Ascending aorta (tissue), 2 donors: ENCODE data around the gene ZMYND8. TPM values are rescaled to one million over a fixed set of nuclear protein-coding genes. Genes with fewer than 3 reads are reported as not detected.
"Not testable (repeated sequence)": the region's sequence is repeated elsewhere in the genome, so short reads cannot be mapped to it uniquely, and the experiment has no call there.

Source experiments
- DNase-seq, 2 donors: peaks; one replicate each; pipeline ENCODE4 v3.0.0-alpha.2; 2019; ENCODE audit warnings: low spot score in 2 of 2
- H3K27ac ChIP-seq, 2 donors: fragments of 200-600 bp; sonication (generic); one replicate each; pipeline ENCODE4 v1.5.1; 2016 to 2017; ENCODE audit warnings: mild to moderate bottlenecking in 1 of 2
- H3K27me3 ChIP-seq: fragments of 200-600 bp; sonication (generic); one replicate; pipeline ENCODE4 v1.5.1; 2017
- H3K36me3 ChIP-seq, 2 donors: fragments of 200-600 bp; sonication (generic); one replicate each; pipeline ENCODE4 v1.5.1; 2016
- H3K4me1 ChIP-seq, 2 donors: fragments of 200-600 bp; sonication (generic); one replicate each; pipeline ENCODE4 v1.5.1; 2016 to 2017; ENCODE audit warnings: mild to moderate bottlenecking in 1 of 2
- H3K4me3 ChIP-seq, 2 donors: fragments of 200-600 bp; sonication (generic); one replicate each; pipeline ENCODE4 v1.5.1; 2016 to 2017; ENCODE audit warnings: mild to moderate bottlenecking in 1 of 2
- H3K9me3 ChIP-seq, 2 donors: fragments of 200-600 bp; sonication (generic); one replicate each; pipeline ENCODE4 v1.5.1; 2016
- CTCF ChIP-seq, 3 experiments: fragments of 200-600 bp in 2 of 3; fragments of 450-650 bp in 1 of 3; sonication (generic) in 2 of 3; IDR thresholded peaks; one replicate each; pipeline ENCODE4 v1.5.1; 2016 to 2019; ENCODE audit warnings: antibody characterized with exemption in 3 of 3, mild to moderate bottlenecking in 1 of 3, moderate library complexity in 1 of 3
- intact Hi-C: fragments of 100-400 bp; cut with DNase I; formaldehyde crosslinking; loops from one replicate; pipeline ENCODE4 v1.15.1; 2023
- total RNA-seq: library from RNA; depleted of rRNA; stranded (reverse); fragments of >200 nt; gene quantifications from one replicate; pipeline ENCODE4 v1.1.0, GENCODE V29; 2016

The ZMYND8 gene
- total RNA-seq, 1 donor from 2014 or later = 23.2 TPM

- H3K27me3 ChIP-seq = no peaks in the 10 kb centered on the region
- peaks cover 5 to 17% of the 10 kb centered on the region in 2 donors for H3K36me3 ChIP-seq
- TF ChIP-seq CTCF (IDR thresholded peaks at IDR 0.05) = no peak
- intact Hi-C loops = no loop called here
- no peak overlapping the region for H3K4me3 ChIP-seq
- H3K9me3 ChIP-seq = no peaks in the 10 kb centered on the region
- no peak for DNase-seq
- no peak overlapping the region for H3K27ac ChIP-seq
- peaks cover 0 to 27% of the 10 kb centered on the region in 2 donors for H3K4me1 ChIP-seq
These were observed 90.5 kb downstream of the ZMYND8 start for GRCh38 chr20:47265984-47266383.

GRCh38 chr20:47265214-47265613 is 91.3 kb downstream of the ZMYND8 start:
- Histone ChIP-seq H3K4me1 (peaks cover 0 to 27% of the 10 kb centered on the region in 2 donors), H3K36me3 (peaks cover 5 to 22% of the 10 kb centered on the region in 2 donors), H3K9me3 (no peaks in the 10 kb centered on the region), H3K4me3 (no peak overlapping the region), H3K27me3 (no peaks in the 10 kb centered on the region), H3K27ac (no peak overlapping the region)
- DNase-seq = no peak
- intact Hi-C loops = no loop called here
- TF ChIP-seq CTCF (IDR thresholded peaks at IDR 0.05) = no peak

- Histone ChIP-seq H3K4me1 (peaks cover 0 to 20% of the 10 kb centered on the region in 2 donors), H3K36me3 (peaks cover 5 to 27% of the 10 kb centered on the region in 2 donors)
- H3K4me3 ChIP-seq, H3K27me3 ChIP-seq, H3K27ac ChIP-seq, DNase-seq, intact Hi-C loops, H3K9me3 ChIP-seq: not testable (repeated sequence)
These were observed 92.2 kb downstream of the ZMYND8 start for GRCh38 chr20:47264137-47264769.

GRCh38 chr20:47263465-47264084 is 92.9 kb downstream of the ZMYND8 start:
- peaks cover 0 to 19% of the 10 kb centered on the region in 2 donors for H3K4me1 ChIP-seq
- peaks cover 5 to 27% of the 10 kb centered on the region in 2 donors for H3K36me3 ChIP-seq
- H3K27ac ChIP-seq = peak overlapping the region in 1 of 2 donors; percentile 53
- intact Hi-C loops = no loop called here
- no peak overlapping the region for H3K4me3 ChIP-seq
- TF ChIP-seq CTCF (IDR thresholded peaks at IDR 0.05) = no peak
- H3K9me3 ChIP-seq = no peaks in the 10 kb centered on the region
- no peaks in the 10 kb centered on the region for H3K27me3 ChIP-seq
- no peak for DNase-seq

GRCh38 chr20:47263080-47263464 is 93.4 kb downstream of the ZMYND8 start:
- Histone ChIP-seq H3K36me3 (peaks cover 5 to 27% of the 10 kb centered on the region in 2 donors), H3K4me3 (no peak overlapping the region), H3K4me1 (peaks cover 0 to 22% of the 10 kb centered on the region in 2 donors), H3K27me3 (no peaks in the 10 kb centered on the region), H3K27ac (peak overlapping the region in 1 of 2 donors; percentile 53), H3K9me3 (no peaks in the 10 kb centered on the region)
- intact Hi-C loops = no loop called here
- no peak for DNase-seq
- TF ChIP-seq CTCF (IDR thresholded peaks at IDR 0.05) = no peak

GRCh38 chr20:47262365-47263013 is 94.0 kb downstream of the ZMYND8 start:
- no peak overlapping the region for H3K4me3 ChIP-seq
- H3K27ac ChIP-seq = peak overlapping the region in 1 of 2 donors; percentile 53
- H3K36me3 ChIP-seq = peaks cover under 1 to 23% of the 10 kb centered on the region in 2 donors
- no peaks in the 10 kb centered on the region for H3K9me3 ChIP-seq
- H3K4me1 ChIP-seq = peaks cover 0 to 28% of the 10 kb centered on the region in 2 donors
- intact Hi-C loops = no loop called here
- no peaks in the 10 kb centered on the region for H3K27me3 ChIP-seq
- no peak for TF ChIP-seq CTCF (IDR thresholded peaks at IDR 0.05)
- no peak for DNase-seq
